HG02840 (cell line): ENCODE measurements around the gene GNB5.

Source experiments
- ATAC-seq: cut with Tn5 transposase; IDR thresholded peaks from one replicate; pipeline ENCODE4 v1.9.1; 2021; ENCODE audit warnings: mild to moderate bottlenecking, moderate library complexity, moderate number of reproducible peaks; ENCODE audit not compliant: unreplicated experiment, low FRiP score

Gene GNB5

GRCh38 chr15:52078876-52079700 lies 112.1 kb downstream of the GNB5 start:
- no peak for ATAC-seq

- no peak for ATAC-seq
Measured at GRCh38 chr15:52078197-52078875, 112.9 kb downstream of the GNB5 start.

GRCh38 chr15:52076889-52077781 lies 114.1 kb downstream of the GNB5 start:
- ATAC-seq: no peak

- ATAC-seq: no peak
Measured at GRCh38 chr15:52071570-52071969, 119.6 kb downstream of the GNB5 start.

- ATAC-seq: no peak
Measured at GRCh38 chr15:52069559-52069958, 121.6 kb downstream of the GNB5 start.

GRCh38 chr15:52068004-52068615 lies 123.1 kb downstream of the GNB5 start:
- no peak for ATAC-seq

- ATAC-seq: no peak
Measured at GRCh38 chr15:52067545-52067926, 123.7 kb downstream of the GNB5 start.

- ATAC-seq: no peak
Measured at GRCh38 chr15:52066842-52067544, 124.2 kb downstream of the GNB5 start.
